GM19395 (cell line): ENCODE data around the gene MRGPRD.

ENCODE experiments used
- ATAC-seq: cut with Tn5 transposase; IDR thresholded peaks from one replicate; pipeline ENCODE4 v1.9.1; 2021; ENCODE audit warnings: mild to moderate bottlenecking, moderate library complexity; ENCODE audit not compliant: unreplicated experiment

Gene MRGPRD

DNA sequence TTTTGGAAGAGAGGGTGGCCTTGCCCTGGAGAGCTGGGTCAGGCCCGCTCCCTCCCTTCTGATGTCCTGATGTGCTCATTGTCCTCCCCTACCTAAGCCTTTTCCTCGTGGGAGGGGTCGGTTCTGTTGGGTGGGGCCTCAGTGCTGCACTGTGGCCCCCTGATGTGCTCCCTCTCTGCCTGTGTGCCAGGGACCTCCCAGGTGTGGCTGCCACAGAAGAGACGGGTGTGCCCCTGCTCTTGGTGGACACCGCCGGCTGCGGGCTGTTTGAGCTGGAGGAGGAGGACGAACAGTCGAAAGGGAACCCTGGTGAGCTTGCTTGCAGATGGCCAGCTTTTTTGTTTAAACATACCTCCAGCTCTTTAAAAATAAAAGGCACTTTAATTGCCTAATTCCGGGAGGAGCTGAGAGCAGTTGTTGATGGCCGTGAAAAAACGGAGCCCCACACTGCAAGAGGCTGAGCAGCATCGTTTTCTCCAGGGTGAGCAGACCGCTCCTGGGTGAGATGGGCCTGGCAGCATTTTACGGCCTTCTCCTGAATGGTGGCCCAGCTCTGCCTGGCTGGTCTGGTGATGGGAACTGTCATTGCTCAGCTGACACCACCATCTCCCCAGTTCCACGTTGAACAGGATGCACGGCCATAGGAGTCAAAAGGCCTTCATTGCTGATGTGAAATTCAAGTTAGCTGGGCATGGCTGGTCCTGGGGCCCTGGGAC, 47.0 kb downstream of the MRGPRD start:
- ATAC-seq: no peak

DNA sequence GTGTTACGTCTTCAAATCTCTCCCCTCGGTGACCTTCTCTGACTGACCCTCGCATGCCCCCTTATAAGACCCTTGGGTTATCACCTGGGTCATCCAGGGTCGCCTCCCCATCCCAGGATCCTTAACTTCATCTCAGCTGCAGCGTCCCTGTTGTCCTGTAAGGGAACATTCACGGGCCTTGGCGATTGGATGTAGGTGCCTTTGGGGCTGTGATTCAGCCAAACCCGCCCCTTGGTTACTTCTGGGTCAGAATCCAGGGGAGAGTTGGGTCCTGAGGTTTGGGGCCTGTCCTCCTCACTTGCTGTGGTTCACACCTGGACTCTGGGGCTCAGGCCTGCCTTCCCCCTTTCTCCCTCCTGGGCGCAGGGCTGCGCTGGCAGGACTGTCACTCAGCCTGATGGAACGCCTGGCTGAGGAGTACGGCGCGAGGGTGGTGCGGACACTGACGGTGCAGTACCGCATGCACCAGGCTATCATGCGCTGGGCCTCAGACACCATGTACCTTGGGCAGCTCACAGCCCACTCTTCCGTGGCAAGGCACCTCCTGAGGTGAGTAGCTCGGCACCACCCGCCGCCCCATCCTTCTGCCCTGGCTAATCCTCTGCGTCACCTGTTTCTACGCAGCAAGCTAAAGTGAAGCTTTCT, 47.7 kb downstream of the MRGPRD start:
- no peak for ATAC-seq

DNA sequence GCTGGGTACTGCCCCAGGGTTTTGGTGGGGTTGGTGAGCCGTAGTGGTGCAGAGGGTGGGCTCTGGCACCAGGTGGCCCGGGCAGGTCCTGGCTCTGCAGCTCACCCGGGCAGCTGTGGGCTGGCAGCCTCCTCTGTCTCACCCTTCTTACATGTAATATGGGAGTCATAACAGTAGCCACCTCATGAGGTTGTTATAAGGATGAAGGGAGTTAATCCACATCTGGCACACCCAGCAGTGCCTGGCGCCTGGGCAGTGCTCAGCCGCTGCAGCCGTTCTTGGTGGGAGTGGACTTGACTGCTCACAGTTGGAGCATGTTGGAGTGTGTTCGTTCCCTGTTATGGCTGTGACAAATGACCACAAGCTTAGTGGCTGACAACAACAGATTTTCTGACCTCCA, 48.4 kb downstream of the MRGPRD start:
- no peak for ATAC-seq

DNA sequence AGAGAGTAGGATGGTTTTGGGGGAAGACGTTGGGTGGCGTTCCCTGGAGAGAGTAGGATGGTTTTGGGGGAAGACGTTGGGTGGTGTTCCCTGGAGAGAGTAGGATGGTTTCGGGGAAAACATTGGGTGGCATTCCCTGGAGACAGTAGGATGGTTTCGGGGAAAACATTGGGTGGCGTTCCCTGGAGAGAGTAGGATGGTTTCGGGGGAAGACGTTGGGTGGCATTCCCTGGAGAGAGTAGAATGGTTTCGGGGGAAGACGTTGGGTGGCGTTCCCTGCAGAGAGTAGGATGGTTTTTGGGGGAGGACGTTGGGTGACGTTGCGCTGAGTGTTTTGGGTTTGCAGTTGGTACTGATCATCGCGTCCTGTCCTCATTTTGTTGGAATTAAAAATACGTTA, 48.9 kb downstream of the MRGPRD start:
- no peak for ATAC-seq

DNA sequence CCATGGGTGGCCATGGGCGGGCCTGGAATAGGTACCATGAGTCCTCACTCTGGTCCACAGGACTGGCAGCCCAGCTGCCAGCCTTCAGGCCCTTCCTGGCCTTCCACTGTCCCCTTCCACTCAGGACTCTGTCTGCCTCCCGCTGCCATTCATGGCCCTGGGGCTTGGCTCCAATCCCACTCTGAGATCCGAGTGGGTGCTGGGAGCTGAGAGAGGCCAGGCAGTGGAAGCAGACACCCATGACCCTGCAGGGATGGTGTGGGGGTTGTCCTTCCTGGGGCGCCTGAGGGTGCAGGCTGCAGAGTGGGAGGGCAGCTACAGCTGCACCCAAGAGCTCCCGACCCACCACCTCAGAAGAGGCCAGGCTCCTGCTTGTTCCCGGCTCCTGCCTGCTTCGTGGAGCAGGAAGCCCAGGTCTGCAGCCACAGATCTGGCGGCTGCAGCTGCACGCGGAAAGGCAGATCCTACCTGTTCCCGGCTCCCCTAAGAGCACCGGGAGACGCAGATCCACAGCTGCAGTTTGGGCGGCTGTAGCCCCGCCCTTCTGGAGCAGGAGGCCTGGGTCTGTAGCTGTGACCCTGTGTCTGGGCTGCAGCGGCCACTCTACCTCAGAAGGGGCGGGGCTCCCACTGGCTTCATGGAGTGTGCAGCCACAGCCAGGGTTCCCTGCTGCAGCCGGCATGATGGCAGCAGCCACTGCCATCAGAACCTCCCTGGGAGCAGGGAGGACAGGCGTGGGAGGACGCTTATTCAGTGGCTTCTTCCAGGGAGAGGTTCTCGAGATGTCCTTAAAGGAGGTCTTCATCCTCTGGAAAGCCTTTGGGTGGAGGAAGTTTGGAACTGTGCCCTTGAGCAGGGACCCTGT, 49.6 kb downstream of the MRGPRD start:
- ATAC-seq: no peak
